Duodenal mucosa (tissue), 2 donors: Measurements from ENCODE around the gene PHF21B.

Experiments
- H3K27ac ChIP-seq: one replicate; pipeline ENCODE4 v1.7.0; 2013; ENCODE audit warnings: low read depth, low read length
- H3K27me3 ChIP-seq, 2 donors: one replicate each; pipeline ENCODE4 v1.7.0; 2013; ENCODE audit warnings: low read length in 2 of 2, control low read depth in 1 of 2; ENCODE audit not compliant: insufficient read depth in 2 of 2, control insufficient read depth in 1 of 2
- H3K36me3 ChIP-seq, 2 donors: one replicate each; pipeline ENCODE4 v1.7.0; 2013; ENCODE audit warnings: low read length in 2 of 2, control low read depth in 1 of 2; ENCODE audit not compliant: insufficient read depth in 2 of 2, control insufficient read depth in 1 of 2
- H3K4me1 ChIP-seq, 2 donors: one replicate each; pipeline ENCODE4 v1.7.0; 2013; ENCODE audit warnings: low read length in 2 of 2, control low read depth in 1 of 2; ENCODE audit not compliant: insufficient read depth in 2 of 2, control insufficient read depth in 1 of 2
- H3K4me3 ChIP-seq, 2 donors: one replicate each; pipeline ENCODE4 v1.7.0; 2013; ENCODE audit warnings: low read length in 2 of 2, low read depth in 1 of 2
- H3K9ac ChIP-seq, 2 donors: one replicate each; pipeline ENCODE4 v1.7.0; 2013; ENCODE audit warnings: low read length in 2 of 2, low read depth in 1 of 2
- H3K9me3 ChIP-seq, 2 donors: one replicate each; pipeline ENCODE4 v1.7.0; 2013; ENCODE audit warnings: low read length in 2 of 2, control low read depth in 1 of 2; ENCODE audit not compliant: control insufficient read depth in 1 of 2

Gene PHF21B

DNA sequence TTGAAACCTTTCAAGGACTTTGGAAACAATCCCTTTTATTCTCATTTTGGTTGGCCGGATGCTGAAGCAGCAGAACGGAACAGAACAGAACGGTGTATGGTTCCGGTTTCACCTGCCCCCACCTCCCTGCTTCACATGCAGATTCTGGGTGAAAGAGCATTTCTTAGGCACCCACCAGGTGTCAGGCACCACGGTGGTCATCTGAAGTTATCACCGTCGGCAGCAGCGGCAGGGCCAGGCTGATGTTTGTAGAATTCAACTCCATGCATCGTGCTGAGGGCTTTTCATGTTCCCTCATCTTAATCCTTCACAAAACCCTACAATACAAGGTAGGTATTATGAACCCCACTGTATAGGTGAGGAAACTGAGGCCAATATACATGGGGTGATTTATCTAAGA, 13.6 kb upstream of the PHF21B start:
- no peaks in the 10 kb centered on the region for H3K9me3 ChIP-seq
- H3K4me1 ChIP-seq, result no peaks in the 10 kb centered on the region
- no peak overlapping the region for H3K27ac ChIP-seq
- peaks cover 0 to 4% of the 10 kb centered on the region in 2 donors for H3K27me3 ChIP-seq
- no peak overlapping the region for H3K9ac ChIP-seq
- H3K36me3 ChIP-seq, result no peaks in the 10 kb centered on the region
- no peak overlapping the region for H3K4me3 ChIP-seq

DNA sequence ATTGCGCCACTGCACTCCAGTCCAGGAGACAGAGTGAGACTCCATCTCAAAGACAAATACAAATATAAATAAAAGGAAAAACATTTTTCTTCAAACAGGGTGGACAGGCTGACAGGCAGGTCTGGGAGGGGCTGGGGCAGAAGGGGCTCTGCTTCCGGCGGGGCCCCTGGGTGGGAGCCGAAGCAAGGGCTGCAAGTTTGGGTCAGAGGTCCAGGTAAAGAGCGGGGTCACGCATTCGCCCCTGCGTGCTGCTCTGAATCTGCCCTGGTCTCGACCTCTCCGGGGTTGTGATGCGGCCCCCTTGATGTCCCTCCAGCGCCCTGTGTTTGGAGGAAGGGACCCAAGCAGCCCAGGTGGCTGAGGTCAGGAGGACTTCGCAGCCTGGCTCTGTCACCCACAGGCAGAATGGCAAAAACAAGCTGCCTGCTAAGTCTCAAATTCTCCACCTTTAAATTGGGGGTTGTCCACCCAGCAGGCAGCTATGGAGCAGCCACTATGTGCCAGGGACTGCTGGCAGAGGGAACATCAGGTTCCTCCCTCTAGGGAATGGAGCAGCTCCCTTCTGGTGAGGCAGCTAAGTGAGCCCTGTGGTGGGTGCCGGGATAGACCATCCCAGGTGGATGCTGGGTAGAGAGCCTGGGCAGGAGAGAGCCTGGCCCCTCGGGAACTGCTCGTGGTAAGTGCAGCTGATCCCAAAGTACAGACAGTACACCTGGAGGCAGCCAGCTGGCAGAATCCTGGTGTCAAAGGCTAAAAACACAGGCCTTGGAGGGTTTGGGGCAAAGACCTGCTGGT, 10.3 kb upstream of the PHF21B start:
- Histone ChIP-seq H3K27me3 (peaks cover 0 to 4% of the 10 kb centered on the region in 2 donors), H3K4me1 (no peaks in the 10 kb centered on the region), H3K9me3 (no peaks in the 10 kb centered on the region)

DNA sequence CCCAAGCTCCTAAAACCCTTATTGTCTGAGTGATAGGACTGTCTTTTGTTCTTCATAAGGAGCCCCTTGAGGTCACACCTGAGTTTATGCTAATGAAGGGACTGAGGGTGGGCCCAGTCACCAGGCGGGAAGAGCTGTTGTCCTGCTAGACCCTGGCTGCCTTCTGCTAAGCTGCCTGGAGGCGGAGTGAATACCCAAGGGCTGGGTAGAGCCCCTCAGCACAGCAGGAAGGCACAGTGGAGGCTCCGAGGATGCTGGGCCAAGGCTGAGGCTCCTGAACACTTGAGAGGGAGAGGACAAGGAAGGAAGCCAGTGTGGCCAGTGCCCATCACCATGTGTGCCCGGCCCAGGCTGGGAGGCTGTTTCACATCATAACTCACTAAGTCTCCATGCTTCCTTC, 4.8 kb upstream of the PHF21B start:
- Histone ChIP-seq H3K36me3 (no peaks in the 10 kb centered on the region), H3K27ac (no peak overlapping the region), H3K9me3 (no peaks in the 10 kb centered on the region), H3K4me1 (no peaks in the 10 kb centered on the region), H3K27me3 (peaks cover 19 to 30% of the 10 kb centered on the region in 2 donors), H3K9ac (no peak overlapping the region), H3K4me3 (no peak overlapping the region)

More for the DNA sequence above, 10.3 kb upstream of the PHF21B start:
- H3K4me3 ChIP-seq, result no peak overlapping the region
- H3K36me3 ChIP-seq, result no peaks in the 10 kb centered on the region
- no peak overlapping the region for H3K9ac ChIP-seq
- H3K27ac ChIP-seq, result no peak overlapping the region

DNA sequence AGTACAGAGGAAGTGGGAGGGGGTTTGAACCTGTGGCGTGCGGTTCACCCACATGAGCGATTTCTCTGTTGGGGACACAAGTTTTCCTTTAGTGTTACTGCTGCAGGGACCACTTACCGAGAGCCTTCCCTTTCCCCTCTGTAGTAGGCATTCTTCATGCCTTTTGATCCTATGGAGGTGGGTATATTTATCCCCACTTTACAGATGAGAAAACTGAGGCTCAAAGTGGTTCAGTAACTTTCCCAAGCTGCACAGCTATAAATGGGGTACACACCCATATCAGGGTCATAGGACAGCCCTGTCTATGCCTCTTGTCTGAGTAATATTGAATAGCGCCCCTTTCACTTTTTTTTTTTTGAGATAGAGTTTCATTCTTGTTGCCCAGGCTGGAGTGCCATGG, 3.3 kb upstream of the PHF21B start:
- Histone ChIP-seq H3K4me3 (no peak overlapping the region), H3K27ac (no peak overlapping the region), H3K9ac (no peak overlapping the region), H3K27me3 (peaks cover 19 to 30% of the 10 kb centered on the region in 2 donors), H3K36me3 (no peaks in the 10 kb centered on the region), H3K4me1 (no peaks in the 10 kb centered on the region), H3K9me3 (no peaks in the 10 kb centered on the region)

DNA sequence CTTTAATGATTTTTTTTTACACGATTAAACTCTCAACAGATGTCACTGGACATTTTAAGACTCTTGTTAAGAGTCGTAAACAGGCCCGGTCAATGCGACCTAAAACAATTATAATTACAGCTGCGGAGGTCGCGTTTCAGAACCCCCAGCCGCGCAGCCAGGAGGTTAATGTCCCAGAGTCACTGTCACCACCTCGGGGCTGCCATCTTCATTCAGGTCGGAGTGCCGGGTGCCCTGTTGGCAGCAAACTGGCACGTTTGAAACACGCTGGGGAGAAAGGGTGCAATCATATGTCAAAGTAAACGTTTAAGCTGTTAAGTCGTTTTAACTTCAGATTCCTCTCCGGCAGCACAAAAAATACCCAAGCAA, 711 bp upstream of the PHF21B start:
- Histone ChIP-seq H3K4me1 (no peaks in the 10 kb centered on the region), H3K9me3 (no peaks in the 10 kb centered on the region), H3K36me3 (no peaks in the 10 kb centered on the region), H3K4me3 (peak overlapping the region; percentile 35 to 40), H3K27me3 (peaks cover 35 to 38% of the 10 kb centered on the region in 2 donors), H3K27ac (no peak overlapping the region), H3K9ac (no peak overlapping the region)

- Histone ChIP-seq H3K36me3 (no peaks in the 10 kb centered on the region), H3K4me3 (no peak overlapping the region), H3K27ac (no peak overlapping the region), H3K9ac (no peak overlapping the region), H3K9me3 (no peaks in the 10 kb centered on the region), H3K27me3 (peaks cover 38 to 48% of the 10 kb centered on the region in 2 donors), H3K4me1 (no peaks in the 10 kb centered on the region)
Measured at GRCh38 chr22:45008751-45009605, 827 bp downstream of the PHF21B start.

DNA sequence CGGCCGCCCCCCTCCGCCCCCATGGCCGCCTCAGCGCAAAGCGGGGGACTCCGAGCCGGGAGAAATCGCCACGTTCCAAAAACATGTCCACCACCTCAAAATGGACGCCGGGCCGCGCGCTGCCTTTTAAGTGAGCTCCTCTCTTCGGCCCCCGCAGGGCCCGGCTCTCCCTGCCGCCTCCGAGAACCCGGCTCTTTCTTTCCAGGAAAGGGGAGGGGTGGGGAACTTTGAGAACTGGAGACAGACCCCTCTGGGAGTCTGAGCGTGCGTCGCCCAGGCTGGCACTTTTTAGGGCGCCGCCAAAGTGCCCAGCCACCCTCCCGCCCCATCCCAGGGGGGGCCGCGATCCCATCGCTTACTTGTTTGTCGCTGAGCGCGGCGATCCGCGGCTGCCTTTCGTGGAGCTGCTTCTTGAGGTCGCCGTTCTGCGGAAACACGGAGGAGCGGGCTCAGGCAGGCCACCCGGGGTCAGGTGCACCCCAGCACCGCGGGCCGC, 1.6 kb downstream of the PHF21B start:
- Histone ChIP-seq H3K4me1 (no peaks in the 10 kb centered on the region), H3K9ac (no peak overlapping the region), H3K27me3 (peaks cover 38 to 50% of the 10 kb centered on the region in 2 donors), H3K27ac (no peak overlapping the region), H3K4me3 (peak overlapping the region in 1 of 2 donors; percentile 35), H3K9me3 (no peaks in the 10 kb centered on the region), H3K36me3 (no peaks in the 10 kb centered on the region)

DNA sequence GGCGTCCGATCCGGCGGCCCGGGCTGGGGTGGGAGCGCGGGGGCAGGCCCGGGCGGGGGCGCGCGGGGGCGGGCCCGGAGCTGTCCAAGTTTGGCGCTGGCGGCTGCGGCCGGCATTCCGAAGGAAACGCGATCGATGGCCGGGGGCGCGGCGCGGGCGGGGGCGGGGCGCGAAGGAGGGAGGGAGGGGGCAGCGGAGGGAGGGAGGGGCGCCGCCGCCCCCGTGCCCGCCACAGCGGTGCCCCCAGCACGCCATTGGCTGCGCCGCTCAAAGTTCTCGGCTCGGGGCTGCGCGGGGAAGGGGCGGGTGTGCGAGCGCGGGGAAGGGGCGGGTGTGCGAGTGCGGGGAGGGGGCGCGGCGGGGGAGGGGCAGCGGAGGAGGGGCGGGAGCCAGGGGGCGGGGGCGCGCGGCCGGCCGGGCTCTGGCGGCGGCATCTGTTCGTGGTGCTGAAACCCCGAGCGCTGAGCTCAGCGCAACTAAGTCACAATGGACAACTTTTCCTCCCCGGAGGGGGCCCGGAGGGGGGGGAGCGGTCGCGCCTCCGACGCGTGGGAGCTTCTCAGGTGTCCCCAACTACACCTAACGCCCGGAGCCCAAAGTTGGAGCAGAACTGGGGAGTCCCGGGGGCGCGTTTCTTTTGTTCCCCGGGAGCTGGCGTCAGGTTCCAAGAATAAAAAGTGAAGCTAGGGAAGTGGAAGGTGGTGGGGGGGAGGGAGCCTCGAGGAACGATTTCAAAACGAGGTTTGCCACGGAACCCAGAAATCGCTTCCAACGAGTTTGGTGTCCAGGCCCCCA, 2.2 kb downstream of the PHF21B start:
- Histone ChIP-seq H3K27me3 (peaks cover 39 to 50% of the 10 kb centered on the region in 2 donors), H3K9ac (no peak overlapping the region), H3K4me3 (peak overlapping the region in 1 of 2 donors; percentile 35), H3K36me3 (no peaks in the 10 kb centered on the region), H3K27ac (no peak overlapping the region), H3K9me3 (no peaks in the 10 kb centered on the region), H3K4me1 (no peaks in the 10 kb centered on the region)

GRCh38 chr22:45006964-45007390, 2.8 kb downstream of the PHF21B start:
- Histone ChIP-seq H3K4me1 (no peaks in the 10 kb centered on the region), H3K9ac (no peak overlapping the region), H3K4me3 (no peak overlapping the region), H3K36me3 (no peaks in the 10 kb centered on the region), H3K9me3 (no peaks in the 10 kb centered on the region), H3K27ac (no peak overlapping the region), H3K27me3 (peaks cover 37 to 47% of the 10 kb centered on the region in 2 donors)
